H1 (cell line): ENCODE measurements around the gene PLPPR1. TPM values are rescaled to one million over a fixed set of nuclear protein-coding genes. Genes with fewer than 3 reads are reported as not detected.

Experiments used
- CTCF ChIA-PET: fragments of 300-600 bp; sonication (Branson Sonifier 250); formaldehyde crosslinking; loops from one replicate; lab custom pipeline; 2021; ENCODE audit not compliant: partially characterized antibody; lab: Charles Lee
- POLR2A ChIA-PET: fragments of 300-600 bp; sonication (Branson Sonifier 250); formaldehyde crosslinking; loops from one replicate; lab custom pipeline; 2021; ENCODE audit warnings: inconsistent platforms; ENCODE audit not compliant: partially characterized antibody; lab: Charles Lee
- DNase-seq, 2 experiments: peaks; one replicate each; pipeline versions ENCODE4 v3.0.0 to v3.0.0-alpha.2; 2010 to 2022; ENCODE audit warnings: low spot score in 2 of 2, low read depth in 1 of 2, mixed read lengths in 1 of 2
- FAIRE-seq: peaks from 2 replicates; lab custom pipeline; 2011; peaks lifted over from hg19 to GRCh38; lab: Jason Lieb, UNC
- H2AFZ ChIP-seq: 2 replicates; pipeline ENCODE4 v1.8.1; 2012; ENCODE audit warnings: low read length, inconsistent platforms
- H2AK5ac ChIP-seq: 2 replicates; pipeline ENCODE4 v1.6.1; 2013; ENCODE audit warnings: low read depth, low read length
- H2BK120ac ChIP-seq: replicated peaks from 2 replicates; pipeline ENCODE3; 2013; ENCODE audit warnings: low read depth, low read length, inconsistent platforms
- H2BK12ac ChIP-seq: 2 replicates; pipeline ENCODE4 v1.6.1; 2013; ENCODE audit warnings: low read depth, low read length
- H2BK15ac ChIP-seq: 2 replicates; pipeline ENCODE4 v1.6.1; 2013; ENCODE audit warnings: low read length
- H2BK20ac ChIP-seq: 2 replicates; pipeline ENCODE4 v1.6.1; 2013; ENCODE audit warnings: low read length
- H2BK5ac ChIP-seq: 2 replicates; pipeline ENCODE4 v1.6.1; 2013; ENCODE audit warnings: low read depth, low read length
- H3K14ac ChIP-seq: 2 replicates; pipeline ENCODE4 v1.6.1; 2013; ENCODE audit warnings: inconsistent platforms; ENCODE audit not compliant: insufficient read length
- H3K18ac ChIP-seq: 2 replicates; pipeline ENCODE4 v1.6.1; 2013; ENCODE audit warnings: low read length; ENCODE audit errors: extremely low read depth
- H3K23ac ChIP-seq: 2 replicates; pipeline ENCODE4 v1.6.1; 2013; ENCODE audit warnings: inconsistent platforms; ENCODE audit not compliant: insufficient read length
- H3K23me2 ChIP-seq: 2 replicates; pipeline ENCODE4 v1.6.1; 2013; ENCODE audit warnings: low read depth, low read length
- H3K27ac ChIP-seq: 2 replicates; pipeline ENCODE4 v1.6.1; 2011; ENCODE audit warnings: low read depth, low read length, inconsistent platforms
- H3K27me3 ChIP-seq, 4 experiments: replicated peaks in 1 of 4; 1 replicate in 1 of 4; 2 replicates in 3 of 4; pipeline versions ENCODE4 v1.6.1 to v1.8.1; 2011 to 2013; ENCODE audit warnings: low read length in 3 of 4, mild to moderate bottlenecking in 3 of 4, inconsistent platforms in 2 of 4, mixed read lengths in 2 of 4, moderate library complexity in 1 of 4; ENCODE audit not compliant: control insufficient read depth in 3 of 4, insufficient read depth in 3 of 4; ENCODE audit errors: extremely low read depth in 1 of 4
- H3K36me3 ChIP-seq, 4 experiments: 2 replicates each; pipeline versions ENCODE4 v1.6.1 to v1.8.1; 2011 to 2013; ENCODE audit warnings: mild to moderate bottlenecking in 4 of 4, low read length in 3 of 4, moderate library complexity in 2 of 4, control low read depth in 1 of 4, inconsistent platforms in 1 of 4; ENCODE audit not compliant: insufficient read depth in 4 of 4, control insufficient read depth in 2 of 4
- H3K4ac ChIP-seq: replicated peaks from 2 replicates; pipeline ENCODE3; 2013; ENCODE audit warnings: low read length, low read depth, mixed read lengths, inconsistent platforms; ENCODE audit not compliant: insufficient read length
- H3K4me1 ChIP-seq, 4 experiments: replicated peaks in 1 of 4; 1 replicate in 1 of 4; 2 replicates in 3 of 4; pipeline versions ENCODE4 v1.6.1 to v1.8.1; 2011 to 2013; ENCODE audit warnings: low read length in 3 of 4, inconsistent platforms in 2 of 4, mixed read lengths in 1 of 4; ENCODE audit not compliant: insufficient read depth in 4 of 4, control insufficient read depth in 3 of 4
- H3K4me2 ChIP-seq, 2 experiments: 2 replicates each; pipeline versions ENCODE4 v1.6.1 to v1.8.1; 2011 to 2013; ENCODE audit warnings: low read depth in 2 of 2, low read length in 2 of 2, control low read depth in 1 of 2, inconsistent platforms in 1 of 2, mild to moderate bottlenecking in 1 of 2; ENCODE audit not compliant: insufficient read depth in 1 of 2
- H3K4me3 ChIP-seq, 4 experiments: fragments of 200-600, 300-600 bp in 1 of 4; sonication (generic), shearing (Covaris generic), sonication (Bioruptor Twin) in 1 of 4; 2 replicates each; pipeline versions ENCODE4 v1.5.1 to v1.8.1; 2011 to 2016; ENCODE audit warnings: low read length in 4 of 4, low read depth in 3 of 4, control low read depth in 2 of 4, inconsistent platforms in 2 of 4, mild to moderate bottlenecking in 2 of 4, mixed read lengths in 1 of 4, moderate library complexity in 1 of 4; ENCODE audit not compliant: insufficient read depth in 2 of 4; ENCODE audit errors: extremely low read depth in 1 of 4
- H3K56ac ChIP-seq: replicated peaks from 2 replicates; pipeline ENCODE3; 2013; ENCODE audit warnings: low read depth, mild to moderate bottlenecking, mixed read lengths, low read length, inconsistent platforms; ENCODE audit not compliant: insufficient read length
- H3K79me1 ChIP-seq: 2 replicates; pipeline ENCODE4 v1.6.1; 2013; ENCODE audit warnings: low read depth, low read length, control low read depth
- H3K79me2 ChIP-seq, 2 experiments: 2 replicates each; pipeline versions ENCODE4 v1.6.1 to v1.8.1; 2012 to 2013; ENCODE audit warnings: low read length in 2 of 2, mild to moderate bottlenecking in 2 of 2, inconsistent platforms in 1 of 2; ENCODE audit not compliant: insufficient read depth in 2 of 2, control insufficient read depth in 1 of 2
- H3K9ac ChIP-seq, 4 experiments: replicated peaks in 1 of 4; 1 replicate in 1 of 4; 2 replicates in 3 of 4; pipeline versions ENCODE4 v1.6.1 to v1.8.1; 2011 to 2013; ENCODE audit warnings: low read depth in 3 of 4, low read length in 3 of 4, control low read depth in 2 of 4, mild to moderate bottlenecking in 2 of 4, moderate library complexity in 2 of 4, inconsistent platforms in 1 of 4; ENCODE audit errors: extremely low read depth in 1 of 4
- H3K9me3 ChIP-seq, 2 experiments: 2 replicates each; pipeline versions ENCODE4 v1.6.1 to v1.8.1; 2012 to 2013; ENCODE audit warnings: mild to moderate bottlenecking in 2 of 2, moderate library complexity in 2 of 2, control low read depth in 1 of 2, inconsistent platforms in 1 of 2, low read depth in 1 of 2, low read length in 1 of 2, mixed read lengths in 1 of 2; ENCODE audit not compliant: insufficient read depth in 2 of 2
- H4K20me1 ChIP-seq, 2 experiments: replicated peaks in 1 of 2; 2 replicates each; pipeline versions ENCODE3 to v1.8.1; 2011 to 2013; ENCODE audit warnings: inconsistent platforms in 2 of 2, low read length in 2 of 2, mild to moderate bottlenecking in 1 of 2; ENCODE audit not compliant: insufficient read depth in 2 of 2, control insufficient read depth in 1 of 2
- H4K5ac ChIP-seq: 2 replicates; pipeline ENCODE4 v1.6.1; 2013; ENCODE audit warnings: low read length, low read depth, mixed read lengths, inconsistent platforms; ENCODE audit not compliant: insufficient read length
- H4K8ac ChIP-seq: 2 replicates; pipeline ENCODE4 v1.8.0; 2013; ENCODE audit warnings: mild to moderate bottlenecking, moderate library complexity, low read length, inconsistent platforms; ENCODE audit not compliant: insufficient read depth; ENCODE audit errors: extremely low read depth
- H4K91ac ChIP-seq: replicated peaks from 2 replicates; pipeline ENCODE3; 2013; ENCODE audit warnings: low read length, mixed read lengths, inconsistent platforms; ENCODE audit not compliant: insufficient read length
- BCL11A ChIP-seq, 2 experiments: IDR thresholded peaks; one replicate each; pipeline ENCODE4 v1.6.1; 2011; ENCODE audit warnings: low read depth in 2 of 2, low read length in 2 of 2, mild to moderate bottlenecking in 2 of 2
- CREB1 ChIP-seq: IDR thresholded peaks from 2 replicates; pipeline ENCODE4 v1.6.1; 2012; ENCODE audit warnings: inconsistent platforms
- EGR1 ChIP-seq: IDR thresholded peaks from 2 replicates; pipeline ENCODE4 v1.6.1; 2011; ENCODE audit warnings: low read depth, low read length, borderline replicate concordance
- JUN ChIP-seq: IDR thresholded peaks from 2 replicates; pipeline ENCODE4 v1.6.1; 2011; ENCODE audit warnings: low read depth, mild to moderate bottlenecking, improper control_type of control experiment, low read length
- KDM5A ChIP-seq: fragments of 200-600 bp; IDR thresholded peaks from 2 replicates; pipeline ENCODE4 v1.7.1; 2012; ENCODE audit warnings: mild to moderate bottlenecking, low read length, inconsistent platforms, mixed read lengths
- POLR2AphosphoS5 ChIP-seq: IDR thresholded peaks from 2 replicates; pipeline ENCODE4 v1.6.1; 2011; ENCODE audit warnings: low read depth, low read length
- RBBP5 ChIP-seq: IDR thresholded peaks from 2 replicates; pipeline ENCODE4 v1.7.1; 2012; ENCODE audit warnings: low read depth, mild to moderate bottlenecking, inconsistent platforms, low read length, moderate library complexity, borderline replicate concordance
- SAP30 ChIP-seq: fragments of 300-600 bp; sonication (generic); IDR thresholded peaks from 2 replicates; pipeline ENCODE4 v1.7.1; 2012; ENCODE audit warnings: low read length, moderate library complexity, mild to moderate bottlenecking, inconsistent platforms; ENCODE audit not compliant: insufficient read depth, insufficient replicate concordance
- SP1 ChIP-seq: IDR thresholded peaks from 2 replicates; pipeline ENCODE4 v1.6.1; 2011; ENCODE audit warnings: low read depth, low read length
- SP2 ChIP-seq: IDR thresholded peaks from 2 replicates; pipeline ENCODE4 v1.6.1; 2012; ENCODE audit warnings: mild to moderate bottlenecking, low read length, inconsistent platforms
- TAF1 ChIP-seq: IDR thresholded peaks from 2 replicates; pipeline ENCODE4 v1.6.1; 2011; ENCODE audit warnings: mild to moderate bottlenecking, low read depth, low read length
- TCF12 ChIP-seq: IDR thresholded peaks from 2 replicates; pipeline ENCODE4 v1.6.1; 2011; ENCODE audit warnings: low read depth, mild to moderate bottlenecking, low read length
- YY1 ChIP-seq: IDR thresholded peaks from 2 replicates; pipeline ENCODE4 v1.6.1; 2011; ENCODE audit warnings: low read depth, mild to moderate bottlenecking, low read length
- WGBS, 2 experiments: shearing (Covaris generic) in 1 of 2; methylation state at CpG; one replicate each; pipeline versions ENCODE4 v1.1.6 to v1.1.7; 2013 to 2015; ENCODE audit warnings: low lambda C conversion rate in 2 of 2, mixed read lengths in 2 of 2, inconsistent platforms in 1 of 2, low coverage in 1 of 2, missing lambda C conversion rate in 1 of 2; ENCODE audit not compliant: insufficient replicate concordance in 2 of 2, insufficient coverage in 1 of 2, insufficient read length in 1 of 2; ENCODE audit errors: extremely low coverage in 1 of 2, missing lambda C conversion rate in 1 of 2; 5-methylcytosine and 5-hydroxymethylcytosine counted together
- polyA plus RNA-seq, 7 experiments: library from polyadenylated mRNA; depleted of rRNA in 3 of 7; stranded (reverse) in 5 of 7; unstranded in 2 of 7; fragments of >200 nt in 5 of 7; fragments of 200-250 nt in 2 of 7; gene quantifications; 1 replicate in 5 of 7; 2 replicates in 1 of 7; 4 replicates in 1 of 7; pipeline versions ENCODE4 v1.2.1 to v1.2.3, GENCODE V29; 2011 to 2013; ENCODE audit warnings: missing spikeins in 2 of 7, mixed read lengths in 2 of 7
- total RNA-seq: library from RNA; stranded (reverse); fragmentation: NEBNext Ultra II Directional; extraction: Animal tissue kit (Norgen Biotek cat#: 25700); gene quantifications from 2 replicates; pipeline ENCODE4 v1.2.1, GENCODE V29; 2021
- TF ChIP-seq, protein P1 (sequence below), 3 experiments: IDR thresholded peaks; 1 replicate in 2 of 3; 2 replicates in 1 of 3; pipeline versions ENCODE4 v1.5.1 to v1.6.1; 2011; ENCODE audit warnings: low read length in 3 of 3, mild to moderate bottlenecking in 3 of 3, inconsistent platforms in 2 of 3, low read depth in 1 of 3, moderate library complexity in 1 of 3; ENCODE audit not compliant: insufficient read depth in 1 of 3; ENCODE audit errors: control extremely low read depth in 1 of 3

The PLPPR1 gene
- total and polyA plus RNA-seq, 2 of the 8 experiments (the other 6 are each of a cell fraction or from before 2014, with no cell fraction given): 1.4 to 1.8 TPM

GRCh38 chr9:101247297-101247696 is 218.8 kb downstream of the PLPPR1 start:
- no peak overlapping the region for H2BK20ac ChIP-seq
- 86% methylated on average over 2 of the region's 2 CpGs; no CpG with 5 or more reads in 1 of the 2 experiments for WGBS, 2 experiments
- TF ChIP-seq TCF12: no peak
- TF ChIP-seq SP1: no peak
- TF ChIP-seq EGR1: no peak
- no peak for TF ChIP-seq RBBP5
- TF ChIP-seq BCL11A (IDR thresholded peaks at IDR 0.05; ENCODE audit: low read depth in 2 of 2, low read length in 2 of 2): no peak
- no peak for TF ChIP-seq SP2
- TF ChIP-seq CREB1: no peak
- TF ChIP-seq KDM5A: no peak
- TF ChIP-seq POLR2AphosphoS5: no peak
- no peak for TF ChIP-seq TAF1
- TF ChIP-seq, protein P1, sequence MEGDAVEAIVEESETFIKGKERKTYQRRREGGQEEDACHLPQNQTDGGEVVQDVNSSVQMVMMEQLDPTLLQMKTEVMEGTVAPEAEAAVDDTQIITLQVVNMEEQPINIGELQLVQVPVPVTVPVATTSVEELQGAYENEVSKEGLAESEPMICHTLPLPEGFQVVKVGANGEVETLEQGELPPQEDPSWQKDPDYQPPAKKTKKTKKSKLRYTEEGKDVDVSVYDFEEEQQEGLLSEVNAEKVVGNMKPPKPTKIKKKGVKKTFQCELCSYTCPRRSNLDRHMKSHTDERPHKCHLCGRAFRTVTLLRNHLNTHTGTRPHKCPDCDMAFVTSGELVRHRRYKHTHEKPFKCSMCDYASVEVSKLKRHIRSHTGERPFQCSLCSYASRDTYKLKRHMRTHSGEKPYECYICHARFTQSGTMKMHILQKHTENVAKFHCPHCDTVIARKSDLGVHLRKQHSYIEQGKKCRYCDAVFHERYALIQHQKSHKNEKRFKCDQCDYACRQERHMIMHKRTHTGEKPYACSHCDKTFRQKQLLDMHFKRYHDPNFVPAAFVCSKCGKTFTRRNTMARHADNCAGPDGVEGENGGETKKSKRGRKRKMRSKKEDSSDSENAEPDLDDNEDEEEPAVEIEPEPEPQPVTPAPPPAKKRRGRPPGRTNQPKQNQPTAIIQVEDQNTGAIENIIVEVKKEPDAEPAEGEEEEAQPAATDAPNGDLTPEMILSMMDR (IDR thresholded peaks at IDR 0.05; ENCODE audit: control extremely low read depth in 1 of 3, insufficient read depth in 1 of 3, low read depth in 1 of 3, low read length in 3 of 3): no peak
- no peak for TF ChIP-seq SAP30
- TF ChIP-seq JUN: no peak
- no peak for TF ChIP-seq YY1

More at GRCh38 chr9:101247297-101247696, 218.8 kb downstream of the PLPPR1 start:
- ChIA-PET POLR2A (no interaction called here), CTCF (interaction anchor here (0.5 to 2.7 kb wide), 7 partner anchors 9 to 544 kb away, joined by 3 to 12 read pairs (median 6); no protein-coding TSS in a partner anchor)
- no peaks in the 10 kb centered on the region for H3K23me2 ChIP-seq
- H3K4ac ChIP-seq: no peak overlapping the region
- no peak for FAIRE-seq
- no peaks in the 10 kb centered on the region for H3K79me1 ChIP-seq
- H3K79me2 ChIP-seq: no peaks in the 10 kb centered on the region
- H4K5ac ChIP-seq: no peak overlapping the region
- H3K27ac ChIP-seq: no peak overlapping the region
- H3K4me2 ChIP-seq: no peak overlapping the region
- H3K4me3 ChIP-seq: no peak overlapping the region
- no peaks in the 10 kb centered on the region for H4K20me1 ChIP-seq
- H3K14ac ChIP-seq: no peak overlapping the region
- no peak overlapping the region for H2AFZ ChIP-seq
- no peak overlapping the region for H2BK120ac ChIP-seq
- H3K56ac ChIP-seq: no peak overlapping the region
- H3K9ac ChIP-seq: no peak overlapping the region
- no peaks in the 10 kb centered on the region for H3K4me1 ChIP-seq
- H3K9me3 ChIP-seq: no peaks in the 10 kb centered on the region
- H2AK5ac ChIP-seq: no peak overlapping the region
- no peaks in the 10 kb centered on the region for H3K36me3 ChIP-seq
- H3K18ac ChIP-seq: no peak overlapping the region
- H2BK5ac ChIP-seq: no peak overlapping the region
- H3K27me3 ChIP-seq: no peaks in the 10 kb centered on the region
- no peak overlapping the region for H4K91ac ChIP-seq
- no peak for DNase-seq
- H2BK15ac ChIP-seq: no peak overlapping the region
- no peak overlapping the region for H4K8ac ChIP-seq
- no peak overlapping the region for H3K23ac ChIP-seq
- no peak overlapping the region for H2BK12ac ChIP-seq
